DND-41 (cell line): ENCODE measurements around the gene RBKS.
A peak's percentile ranks its signal among the peaks of the same experiment; 100 is the strongest.

ENCODE experiments used
- ATAC-seq: fragments of 200-7000 bp; cut with Tn5 transposase; 3 replicates; pipeline ENCODE4 v1.9.1; 2021; ENCODE audit warnings: low read depth; ENCODE audit not compliant: insufficient read depth
- DNase-seq: peaks from one replicate; pipeline ENCODE4 v3.0.0-alpha.2; 2020
- H2AFZ ChIP-seq: 2 replicates; pipeline ENCODE4 v1.6.0; 2012; ENCODE audit warnings: low read depth, low read length
- H3K27ac ChIP-seq: 2 replicates; pipeline ENCODE4 v1.5.1; 2012; ENCODE audit warnings: low read length, inconsistent platforms
- H3K27me3 ChIP-seq: fragments of 200-600 bp; sonication (generic); 2 replicates; pipeline ENCODE4 v1.6.0; 2012; ENCODE audit warnings: low read length, mild to moderate bottlenecking, inconsistent platforms; ENCODE audit not compliant: insufficient read depth, poor library complexity
- H3K36me3 ChIP-seq: 2 replicates; pipeline ENCODE4 v1.5.1; 2012; ENCODE audit warnings: low read length, inconsistent platforms; ENCODE audit not compliant: insufficient read depth
- H3K4me1 ChIP-seq: 2 replicates; pipeline ENCODE4 v1.5.1; 2012; ENCODE audit warnings: mild to moderate bottlenecking, low read length; ENCODE audit not compliant: insufficient read depth
- H3K4me2 ChIP-seq: 2 replicates; pipeline ENCODE4 v1.6.0; 2012; ENCODE audit warnings: mild to moderate bottlenecking, moderate library complexity, low read length, inconsistent platforms; ENCODE audit not compliant: insufficient read depth
- H3K4me3 ChIP-seq, 2 experiments: fragments of 200-600 bp in 1 of 2; shearing (Covaris generic) in 1 of 2; 2 replicates each; pipeline ENCODE4 v1.5.1; 2012 to 2016; ENCODE audit warnings: inconsistent platforms in 2 of 2, low read length in 2 of 2, mild to moderate bottlenecking in 2 of 2, low read depth in 1 of 2, moderate library complexity in 1 of 2
- H3K79me2 ChIP-seq: 2 replicates; pipeline ENCODE4 v1.6.0; 2012; ENCODE audit warnings: low read length, inconsistent platforms; ENCODE audit not compliant: insufficient read depth
- H3K9ac ChIP-seq: 2 replicates; pipeline ENCODE4 v1.6.0; 2012; ENCODE audit warnings: low read depth, mild to moderate bottlenecking, inconsistent platforms, low read length, moderate library complexity
- H3K9me3 ChIP-seq: 2 replicates; pipeline ENCODE4 v1.5.1; 2012; ENCODE audit warnings: low read length, moderate library complexity, mild to moderate bottlenecking, inconsistent platforms; ENCODE audit not compliant: insufficient read depth, severe bottlenecking
- H4K20me1 ChIP-seq: 2 replicates; pipeline ENCODE4 v1.6.0; 2012; ENCODE audit warnings: low read length; ENCODE audit not compliant: insufficient read depth
- EZH2 ChIP-seq: IDR thresholded peaks from 3 replicates; pipeline ENCODE4 v1.6.1; 2012; ENCODE audit warnings: borderline replicate concordance, low read depth, mild to moderate bottlenecking, moderate library complexity, low read length, inconsistent platforms; ENCODE audit not compliant: severe bottlenecking
- TF ChIP-seq, protein P1 (sequence below): IDR thresholded peaks from 2 replicates; pipeline ENCODE4 v1.5.1; 2012; ENCODE audit warnings: borderline replicate concordance, low read length, moderate library complexity, mild to moderate bottlenecking; ENCODE audit not compliant: poor library complexity, severe bottlenecking; ENCODE audit errors: extremely low read depth

RBKS gene

DNA sequence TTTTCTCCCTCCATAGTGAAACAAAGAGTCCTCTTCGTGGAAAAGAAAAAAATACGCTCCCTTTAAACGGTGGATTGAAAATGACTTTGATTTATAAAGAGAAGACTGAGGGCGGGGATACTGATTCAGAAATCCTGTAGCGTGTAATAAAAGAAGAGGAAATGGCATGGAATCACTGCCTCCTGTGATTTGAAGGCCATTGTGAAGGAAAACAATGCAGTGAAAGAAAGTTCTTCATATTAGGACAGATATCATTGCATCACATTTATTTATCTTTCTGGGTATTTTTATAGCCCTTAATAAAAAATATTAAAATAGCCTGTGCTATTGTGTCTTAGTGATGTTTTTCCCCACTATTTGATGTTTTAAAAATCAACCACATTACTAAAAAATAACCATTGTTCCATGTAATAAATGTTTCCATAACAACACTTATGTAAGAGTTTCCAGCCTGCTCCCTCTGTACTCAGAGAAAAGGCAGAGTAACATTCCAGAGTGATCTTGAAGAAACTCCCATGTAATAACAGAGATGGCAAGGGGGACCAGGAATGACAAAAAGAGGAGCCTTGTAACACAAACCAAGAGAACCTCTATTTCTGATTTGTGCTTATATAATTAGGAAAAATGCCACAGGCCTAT, 110.7 kb downstream of the RBKS start:
- TF ChIP-seq, protein P1, sequence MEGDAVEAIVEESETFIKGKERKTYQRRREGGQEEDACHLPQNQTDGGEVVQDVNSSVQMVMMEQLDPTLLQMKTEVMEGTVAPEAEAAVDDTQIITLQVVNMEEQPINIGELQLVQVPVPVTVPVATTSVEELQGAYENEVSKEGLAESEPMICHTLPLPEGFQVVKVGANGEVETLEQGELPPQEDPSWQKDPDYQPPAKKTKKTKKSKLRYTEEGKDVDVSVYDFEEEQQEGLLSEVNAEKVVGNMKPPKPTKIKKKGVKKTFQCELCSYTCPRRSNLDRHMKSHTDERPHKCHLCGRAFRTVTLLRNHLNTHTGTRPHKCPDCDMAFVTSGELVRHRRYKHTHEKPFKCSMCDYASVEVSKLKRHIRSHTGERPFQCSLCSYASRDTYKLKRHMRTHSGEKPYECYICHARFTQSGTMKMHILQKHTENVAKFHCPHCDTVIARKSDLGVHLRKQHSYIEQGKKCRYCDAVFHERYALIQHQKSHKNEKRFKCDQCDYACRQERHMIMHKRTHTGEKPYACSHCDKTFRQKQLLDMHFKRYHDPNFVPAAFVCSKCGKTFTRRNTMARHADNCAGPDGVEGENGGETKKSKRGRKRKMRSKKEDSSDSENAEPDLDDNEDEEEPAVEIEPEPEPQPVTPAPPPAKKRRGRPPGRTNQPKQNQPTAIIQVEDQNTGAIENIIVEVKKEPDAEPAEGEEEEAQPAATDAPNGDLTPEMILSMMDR: no peak
- no peak for TF ChIP-seq EZH2
- Histone ChIP-seq H3K27ac (no peak overlapping the region), H3K79me2 (peaks cover 38% of the 10 kb centered on the region)

DNA sequence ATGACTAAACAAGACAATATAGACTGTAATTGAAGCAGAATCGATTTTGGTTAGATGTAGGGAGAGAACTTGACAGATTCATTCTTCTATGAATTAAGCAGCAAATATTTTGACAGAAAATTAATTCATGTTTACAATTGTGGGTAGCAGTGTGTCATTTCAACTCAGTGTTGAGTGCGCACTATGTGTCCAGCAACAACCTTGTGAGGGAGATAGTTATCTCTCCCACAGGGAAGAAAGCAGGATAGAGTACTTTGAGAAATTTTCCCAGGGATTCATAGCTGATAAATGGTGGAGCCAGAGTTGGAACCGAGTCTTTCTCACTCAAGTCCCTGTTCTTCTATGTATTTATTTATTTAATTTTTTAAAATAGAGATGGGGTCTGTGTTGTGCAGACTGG, 113.5 kb downstream of the RBKS start:
- Histone ChIP-seq H3K9me3 (no peaks in the 10 kb centered on the region), H4K20me1 (peaks cover 8% of the 10 kb centered on the region; the same call in 1 of the 2 replicates), H3K4me1 (peaks cover 27% of the 10 kb centered on the region), H3K27me3 (no peaks in the 10 kb centered on the region), H3K79me2 (peaks cover 66% of the 10 kb centered on the region), H3K36me3 (peaks cover 37% of the 10 kb centered on the region), H3K4me2 (0 out of 2 replicates have a peak overlapping the region, but pooled peaks have one; percentile 3), H3K27ac (no peak overlapping the region), H2AFZ (no peak overlapping the region), H3K9ac (no peak overlapping the region), H3K4me3 (no peak overlapping the region)
- no peak for ATAC-seq
- DNase-seq: no peak
- no peak for TF ChIP-seq EZH2
- TF ChIP-seq, protein P1: no peak

More for the DNA sequence above, 110.7 kb downstream of the RBKS start:
- H3K4me2 ChIP-seq: no peak overlapping the region
- H3K4me3 ChIP-seq: no peak overlapping the region
- H2AFZ ChIP-seq: no peak overlapping the region
- peaks cover 8% of the 10 kb centered on the region; the same call in 1 of the 2 replicates for H4K20me1 ChIP-seq
- ATAC-seq: no peak
- H3K27me3 ChIP-seq: no peaks in the 10 kb centered on the region
- H3K36me3 ChIP-seq: peaks cover 33% of the 10 kb centered on the region
- H3K9ac ChIP-seq: no peak overlapping the region
- H3K4me1 ChIP-seq: peaks cover 4% of the 10 kb centered on the region; the same call in 1 of the 2 replicates
- no peaks in the 10 kb centered on the region for H3K9me3 ChIP-seq
- no peak for DNase-seq

DNA sequence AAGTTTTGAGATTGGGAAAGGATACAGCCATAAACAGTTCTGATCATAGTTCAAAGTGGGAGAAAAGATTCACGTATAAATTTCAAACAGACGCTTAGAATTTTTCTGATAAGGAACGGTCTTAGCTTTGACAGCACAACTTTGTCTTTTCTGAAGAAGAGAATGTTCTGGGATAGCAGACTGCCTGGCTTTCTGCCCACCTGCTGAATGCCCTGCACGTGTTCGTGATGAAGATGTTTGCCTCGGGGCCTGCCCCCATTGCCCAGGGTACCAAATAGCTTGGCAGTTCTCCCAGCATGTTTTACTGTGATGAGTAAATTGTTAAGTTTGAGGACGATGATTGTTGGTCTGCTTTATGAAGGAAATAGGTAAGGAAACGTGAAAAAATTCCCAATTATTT, 114.1 kb downstream of the RBKS start:
- Histone ChIP-seq H3K4me1 (peaks cover 31% of the 10 kb centered on the region), H3K36me3 (peaks cover 37% of the 10 kb centered on the region)

More for the DNA sequence above, 114.1 kb downstream of the RBKS start:
- no peak for TF ChIP-seq EZH2
- TF ChIP-seq, protein P1: no peak
- H3K4me3 ChIP-seq: no peak overlapping the region
- H2AFZ ChIP-seq: no peak overlapping the region
- ATAC-seq (no peak), DNase-seq (no peak)
- H3K4me2 ChIP-seq: 0 out of 2 replicates have a peak overlapping the region, but pooled peaks have one; percentile 3
- no peak overlapping the region for H3K9ac ChIP-seq
- no peaks in the 10 kb centered on the region for H3K27me3 ChIP-seq
- peaks cover 68% of the 10 kb centered on the region for H3K79me2 ChIP-seq
- H4K20me1 ChIP-seq: peaks cover 8% of the 10 kb centered on the region; the same call in 1 of the 2 replicates
- no peaks in the 10 kb centered on the region for H3K9me3 ChIP-seq
- no peak overlapping the region for H3K27ac ChIP-seq
